AG09309 (cell line): ENCODE data around the gene DDX17.
"Not testable (repeated sequence)": the region's sequence is repeated elsewhere in the genome, so short reads cannot be mapped to it uniquely, and the experiment has no call there.

Experiments
- DNase-seq: peaks from one replicate; pipeline ENCODE4 v3.0.0-alpha.2; 2010; ENCODE audit warnings: low read depth
- H3K4me3 ChIP-seq: 2 replicates; pipeline ENCODE4 v1.5.1; 2011; ENCODE audit warnings: mild to moderate bottlenecking, low read depth, low read length, moderate library complexity; ENCODE audit not compliant: control insufficient read depth
- CTCF ChIP-seq: IDR thresholded peaks from 2 replicates; pipeline ENCODE4 v1.5.1; 2011; ENCODE audit warnings: mild to moderate bottlenecking, low read depth, low read length, inconsistent platforms; ENCODE audit not compliant: insufficient read depth, control insufficient read depth; ENCODE audit errors: missing control alignments

The DDX17 gene

GRCh38 chr22:38479096-38479837 lies 26.8 kb downstream of the DDX17 start:
- no peak for TF ChIP-seq CTCF
- DNase-seq: no peak
- no peak overlapping the region for H3K4me3 ChIP-seq

GRCh38 chr22:38477585-38477984 lies 28.5 kb downstream of the DDX17 start:
- H3K4me3 ChIP-seq: no peak overlapping the region
- no peak for TF ChIP-seq CTCF
- no peak for DNase-seq

DNA sequence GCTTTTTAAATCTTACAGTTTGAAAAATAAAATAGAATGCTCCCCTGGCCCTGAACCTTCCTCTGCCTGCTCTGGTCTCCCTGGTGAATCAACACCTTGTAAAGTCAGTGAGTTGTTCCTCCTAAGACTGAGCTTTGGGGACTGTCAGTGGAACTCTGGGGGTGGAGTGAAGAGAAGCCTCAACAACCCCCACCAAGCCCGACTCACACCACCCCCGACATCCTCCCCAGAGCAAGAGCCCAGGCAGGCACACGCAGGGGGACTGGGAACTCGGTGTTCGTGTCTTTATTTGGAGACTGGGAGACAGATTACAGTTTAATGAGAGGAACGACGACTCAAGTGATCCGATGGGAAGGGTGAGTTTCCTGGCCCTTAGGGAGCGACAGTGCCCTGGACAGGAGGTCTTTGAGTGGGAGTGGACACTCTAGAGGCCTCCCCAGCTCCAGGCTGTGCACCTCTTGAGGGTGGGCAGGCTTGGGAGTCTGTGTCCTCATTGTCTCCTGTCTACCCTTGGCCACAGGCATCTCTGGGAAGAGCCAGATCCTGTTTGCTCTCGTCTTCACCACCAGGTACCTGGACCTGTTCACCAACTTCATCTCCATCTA lies 32.0 kb downstream of the DDX17 start:
- TF ChIP-seq CTCF: no peak
- H3K4me3 ChIP-seq: no peak overlapping the region
- DNase-seq: no peak

- DNase-seq: no peak
- TF ChIP-seq CTCF: no peak
- H3K4me3 ChIP-seq: no peak overlapping the region
Observed at GRCh38 chr22:38471237-38471636, 34.9 kb downstream of the DDX17 start.

DNA sequence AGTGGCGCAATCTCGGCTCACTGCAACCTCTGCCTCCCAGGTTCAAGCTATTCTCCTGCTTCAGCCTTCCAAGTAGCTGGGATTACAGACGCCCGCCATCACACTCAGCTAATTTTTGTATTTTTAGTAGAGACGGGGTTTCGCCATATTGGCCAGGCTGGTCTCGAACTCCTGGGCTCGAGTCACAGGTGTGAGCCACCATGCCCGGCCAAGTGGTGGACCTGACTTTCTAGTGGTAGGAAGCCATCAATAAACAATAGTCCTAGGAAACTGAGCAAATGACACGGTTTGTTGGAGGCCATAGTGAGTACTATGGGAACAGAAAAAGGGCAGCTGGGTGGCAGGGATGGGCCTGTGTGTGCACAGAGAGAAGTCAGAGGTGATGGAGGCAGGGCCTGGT lies 35.9 kb downstream of the DDX17 start:
- DNase-seq, H3K4me3 ChIP-seq: not testable (repeated sequence)

- no peak for DNase-seq
- H3K4me3 ChIP-seq: peak overlapping the region; percentile 94
- TF ChIP-seq CTCF: no peak
Observed at GRCh38 chr22:38469306-38469781, 36.8 kb downstream of the DDX17 start.
